GM12872 (cell line): ENCODE data around the gene SPPL3.

Source experiments
- TF ChIP-seq, protein P1 (sequence below): IDR thresholded peaks from 3 replicates; pipeline ENCODE4 v1.5.1; 2011; ENCODE audit warnings: low read depth, mild to moderate bottlenecking, low read length, moderate library complexity; ENCODE audit not compliant: insufficient read depth

Gene SPPL3

DNA sequence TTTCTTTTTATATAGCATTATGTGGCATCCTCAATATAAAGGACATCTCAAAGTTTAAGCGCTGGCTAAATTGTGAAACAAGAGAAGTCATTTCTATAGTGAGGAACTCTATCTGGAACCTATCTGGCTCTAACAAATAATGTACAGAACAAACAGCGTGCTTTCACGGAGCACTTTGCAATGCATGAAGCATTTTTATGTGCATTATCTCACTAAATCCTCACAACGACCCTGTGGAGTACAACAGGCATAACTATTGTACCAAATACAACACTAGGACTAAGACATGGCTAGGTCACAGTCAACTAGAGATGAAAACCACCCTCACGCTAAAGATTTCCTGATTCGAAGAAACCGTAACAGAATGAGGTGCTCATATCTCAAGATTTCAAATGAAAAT is 8.6 kb downstream of the SPPL3 start:
- TF ChIP-seq, protein P1, sequence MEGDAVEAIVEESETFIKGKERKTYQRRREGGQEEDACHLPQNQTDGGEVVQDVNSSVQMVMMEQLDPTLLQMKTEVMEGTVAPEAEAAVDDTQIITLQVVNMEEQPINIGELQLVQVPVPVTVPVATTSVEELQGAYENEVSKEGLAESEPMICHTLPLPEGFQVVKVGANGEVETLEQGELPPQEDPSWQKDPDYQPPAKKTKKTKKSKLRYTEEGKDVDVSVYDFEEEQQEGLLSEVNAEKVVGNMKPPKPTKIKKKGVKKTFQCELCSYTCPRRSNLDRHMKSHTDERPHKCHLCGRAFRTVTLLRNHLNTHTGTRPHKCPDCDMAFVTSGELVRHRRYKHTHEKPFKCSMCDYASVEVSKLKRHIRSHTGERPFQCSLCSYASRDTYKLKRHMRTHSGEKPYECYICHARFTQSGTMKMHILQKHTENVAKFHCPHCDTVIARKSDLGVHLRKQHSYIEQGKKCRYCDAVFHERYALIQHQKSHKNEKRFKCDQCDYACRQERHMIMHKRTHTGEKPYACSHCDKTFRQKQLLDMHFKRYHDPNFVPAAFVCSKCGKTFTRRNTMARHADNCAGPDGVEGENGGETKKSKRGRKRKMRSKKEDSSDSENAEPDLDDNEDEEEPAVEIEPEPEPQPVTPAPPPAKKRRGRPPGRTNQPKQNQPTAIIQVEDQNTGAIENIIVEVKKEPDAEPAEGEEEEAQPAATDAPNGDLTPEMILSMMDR, result no peak

DNA sequence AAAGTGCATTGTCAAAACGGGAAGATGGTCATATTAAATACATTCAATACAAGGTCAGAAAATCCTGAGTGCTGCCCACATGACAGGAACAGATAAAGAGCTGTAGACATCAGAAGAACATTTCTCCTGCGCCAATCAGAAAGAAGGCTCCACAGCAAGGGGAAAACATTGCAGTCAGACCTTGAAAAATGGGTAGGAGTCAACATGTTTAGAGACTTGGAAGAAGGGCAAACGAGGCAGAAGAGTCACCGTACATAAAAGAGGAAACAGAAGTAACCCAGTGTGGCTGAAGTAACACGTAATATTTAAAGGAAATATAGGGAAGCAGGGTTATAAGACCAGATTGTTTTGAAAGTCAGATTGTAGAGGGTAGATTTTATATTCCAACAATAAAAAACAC is 11.9 kb downstream of the SPPL3 start:
- TF ChIP-seq, protein P1, result no peak

DNA sequence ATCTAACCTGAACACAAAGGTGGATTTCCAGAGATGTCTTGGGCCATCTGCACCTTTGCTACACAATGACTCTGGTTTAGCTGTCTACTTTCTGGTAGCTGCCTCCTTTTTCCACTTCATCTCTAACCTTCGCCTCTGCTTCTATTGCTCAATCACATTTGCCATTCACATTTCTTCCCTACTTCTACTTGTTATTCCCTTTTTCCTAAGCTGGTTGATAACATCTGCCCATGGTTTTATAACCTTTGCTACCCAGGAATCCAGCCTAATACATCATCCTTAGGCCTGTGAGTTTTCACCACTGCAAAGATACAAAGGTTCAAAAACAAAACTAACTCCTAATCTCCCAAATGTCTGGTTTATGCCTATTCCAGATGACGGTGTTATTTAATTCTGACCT is 13.2 kb downstream of the SPPL3 start:
- TF ChIP-seq, protein P1, result no peak

DNA sequence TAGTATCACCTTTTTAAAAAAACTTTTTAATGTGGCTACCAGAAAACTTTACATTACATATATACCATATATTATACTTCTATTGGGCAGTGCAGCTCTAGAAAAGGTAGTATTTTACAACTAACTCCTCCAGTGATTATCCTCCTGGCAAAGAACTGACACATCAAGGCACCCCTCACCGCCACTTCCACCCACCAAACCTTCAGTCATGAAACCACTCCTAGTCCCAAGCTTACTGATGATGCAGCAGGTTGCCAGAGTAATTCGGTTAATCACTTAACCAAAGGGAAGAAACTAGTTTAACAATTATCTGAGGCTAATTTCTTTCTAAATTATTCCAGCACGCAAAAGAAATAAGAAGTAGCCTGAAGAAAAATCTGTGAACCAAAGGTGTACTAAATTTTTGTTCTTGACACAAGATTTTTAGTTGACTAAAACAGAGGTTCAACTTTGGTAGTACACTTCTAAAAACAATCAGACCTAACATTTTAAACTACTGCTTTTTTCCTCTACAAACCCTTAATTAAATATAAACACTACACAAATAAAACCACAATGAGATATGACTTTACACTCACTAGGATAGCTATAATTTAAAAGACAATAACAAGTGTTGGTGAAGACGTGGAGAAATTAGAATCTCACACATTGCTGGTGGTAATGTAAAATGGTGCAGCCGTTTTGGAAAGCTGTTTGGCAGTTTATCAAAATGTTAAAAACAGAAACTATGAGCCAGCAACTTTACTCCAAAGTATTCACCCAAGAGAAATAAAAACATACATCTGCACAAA is 16.7 kb downstream of the SPPL3 start:
- TF ChIP-seq, protein P1, result no peak

DNA sequence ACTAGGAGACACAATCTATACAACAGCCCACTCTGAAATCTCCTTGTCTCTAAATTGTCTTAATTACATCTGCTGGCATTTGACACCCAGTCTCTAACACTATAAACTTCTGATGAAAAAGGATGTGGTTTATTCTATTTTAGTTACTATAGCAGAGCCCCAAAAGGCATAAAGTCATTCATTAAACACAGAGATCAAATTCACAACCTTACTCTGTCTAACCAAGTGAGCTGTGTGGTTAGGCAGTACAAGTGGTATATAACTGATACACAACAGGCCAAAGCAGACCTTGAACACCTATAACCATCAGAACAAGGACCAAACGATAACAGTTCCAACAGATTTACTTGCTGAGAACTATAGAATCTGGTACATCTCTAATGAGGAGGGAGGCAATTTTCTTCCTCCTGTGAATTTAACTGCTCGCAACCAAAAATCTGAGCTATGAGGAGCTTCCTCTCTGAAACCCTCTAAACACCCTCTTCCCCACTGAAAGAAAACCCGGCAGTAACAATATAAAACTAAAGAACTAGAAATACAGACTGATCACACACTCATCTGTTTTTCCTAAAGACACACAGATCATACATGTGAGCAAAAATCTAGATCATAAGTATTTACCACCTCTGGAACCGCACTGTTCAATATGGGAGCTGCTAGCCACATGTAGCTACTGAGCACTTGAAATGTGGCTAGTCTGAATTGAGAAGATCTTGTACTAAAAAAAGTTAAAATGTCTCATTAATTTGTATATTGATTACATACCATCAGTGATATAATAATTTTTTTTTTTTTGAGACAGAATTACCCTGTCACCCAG is 17.7 kb downstream of the SPPL3 start:
- TF ChIP-seq, protein P1, result no peak

DNA sequence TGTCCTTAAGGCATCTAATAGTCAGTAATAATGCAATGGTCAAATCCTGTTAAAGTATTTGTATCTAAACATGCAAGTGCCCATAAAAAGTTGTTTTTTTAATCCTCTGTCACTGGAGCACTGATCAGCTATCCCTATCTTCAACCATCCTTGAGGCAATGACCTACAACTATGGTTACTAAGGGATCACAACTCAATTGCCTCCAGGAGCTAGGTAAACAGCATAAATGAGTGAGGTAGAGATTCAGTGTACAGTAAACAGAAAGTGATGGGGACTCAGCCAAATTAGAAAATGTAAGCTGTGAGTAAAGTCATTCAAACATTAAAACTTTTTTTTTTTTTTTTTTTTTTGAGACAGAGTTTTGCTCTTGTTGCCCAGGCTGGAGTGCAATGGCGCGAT is 18.6 kb downstream of the SPPL3 start:
- TF ChIP-seq, protein P1, result no peak

DNA sequence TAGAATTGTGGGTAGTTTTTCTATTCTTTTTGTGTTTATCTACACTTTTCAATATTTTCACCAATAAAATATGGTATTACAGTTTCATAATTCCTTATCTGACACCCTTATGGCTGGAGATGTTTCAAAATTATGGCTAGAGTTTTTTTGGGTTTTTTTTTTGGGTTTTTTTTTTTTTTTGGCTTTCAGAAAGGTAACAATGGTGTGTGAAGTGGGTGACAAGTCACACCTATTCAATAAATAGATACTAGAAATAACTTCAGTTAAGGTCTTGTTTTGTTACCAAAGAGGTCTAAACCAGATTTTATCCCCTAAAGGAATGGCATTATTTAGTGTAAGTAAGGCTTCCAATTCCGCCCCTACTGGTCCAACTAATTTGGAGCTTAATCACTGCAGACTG is 19.5 kb downstream of the SPPL3 start:
- TF ChIP-seq, protein P1, result no peak
